HG03159 (cell line): ENCODE data around the gene PPTC7.
"Not testable (repeated sequence)": the region's sequence is repeated elsewhere in the genome, so short reads cannot be mapped to it uniquely, and the experiment has no call there.

Experiments used
- ATAC-seq: cut with Tn5 transposase; IDR thresholded peaks from one replicate; pipeline ENCODE4 v1.9.1; 2021; ENCODE audit warnings: mild to moderate bottlenecking, moderate library complexity; ENCODE audit not compliant: unreplicated experiment

The PPTC7 gene, protein sequence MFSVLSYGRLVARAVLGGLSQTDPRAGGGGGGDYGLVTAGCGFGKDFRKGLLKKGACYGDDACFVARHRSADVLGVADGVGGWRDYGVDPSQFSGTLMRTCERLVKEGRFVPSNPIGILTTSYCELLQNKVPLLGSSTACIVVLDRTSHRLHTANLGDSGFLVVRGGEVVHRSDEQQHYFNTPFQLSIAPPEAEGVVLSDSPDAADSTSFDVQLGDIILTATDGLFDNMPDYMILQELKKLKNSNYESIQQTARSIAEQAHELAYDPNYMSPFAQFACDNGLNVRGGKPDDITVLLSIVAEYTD

DNA sequence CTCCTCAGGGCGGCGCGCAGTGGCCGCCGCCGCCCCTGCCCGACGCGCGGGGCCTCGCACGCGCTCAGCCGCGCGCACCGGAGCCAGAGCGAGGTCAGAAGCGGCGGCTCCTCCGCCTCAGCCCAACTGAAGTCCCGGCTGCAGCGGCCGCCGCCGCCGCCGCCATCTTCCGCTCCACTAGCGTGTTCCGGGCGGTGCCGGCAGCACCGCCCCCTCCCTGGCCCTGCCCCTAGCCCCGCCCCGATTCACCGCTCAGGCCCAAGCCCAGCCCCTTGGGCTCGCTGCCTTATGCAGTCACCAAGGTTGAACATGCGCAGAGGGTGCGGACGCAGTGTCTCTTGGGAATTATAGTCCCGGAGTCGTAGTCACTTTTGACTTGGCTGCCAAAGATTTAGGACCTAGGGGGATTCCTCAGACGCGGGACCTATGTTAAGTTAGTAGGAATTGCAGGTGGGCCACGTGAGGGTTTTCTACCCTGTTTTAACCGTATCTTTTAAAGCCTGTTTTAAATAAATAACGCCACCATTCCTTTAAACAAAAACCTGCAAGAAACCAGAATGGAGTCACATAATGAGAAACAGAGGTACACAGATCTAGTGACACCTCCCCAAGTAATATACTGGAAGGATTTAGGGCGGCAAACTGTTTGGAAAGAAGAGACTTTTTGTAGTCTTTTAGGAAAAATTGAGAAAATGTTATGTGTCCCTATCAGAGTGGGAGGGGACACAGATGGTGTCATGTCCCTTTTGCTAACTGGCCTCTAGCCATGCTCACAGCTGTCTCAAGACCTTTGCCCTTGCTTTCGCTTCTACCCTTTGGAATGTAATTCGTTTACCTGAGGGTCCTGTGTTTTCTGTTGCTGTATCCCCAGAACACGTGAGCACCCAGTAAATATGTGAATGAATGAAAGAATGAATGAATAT lies at the start of gene PPTC7:
Gene PPTC7 (minus strand): TSS at position 182 of the 923 bp plus-strand sequence. CDS start 287 bp downstream, outside the sequence.
- ATAC-seq = peak; percentile 75

DNA sequence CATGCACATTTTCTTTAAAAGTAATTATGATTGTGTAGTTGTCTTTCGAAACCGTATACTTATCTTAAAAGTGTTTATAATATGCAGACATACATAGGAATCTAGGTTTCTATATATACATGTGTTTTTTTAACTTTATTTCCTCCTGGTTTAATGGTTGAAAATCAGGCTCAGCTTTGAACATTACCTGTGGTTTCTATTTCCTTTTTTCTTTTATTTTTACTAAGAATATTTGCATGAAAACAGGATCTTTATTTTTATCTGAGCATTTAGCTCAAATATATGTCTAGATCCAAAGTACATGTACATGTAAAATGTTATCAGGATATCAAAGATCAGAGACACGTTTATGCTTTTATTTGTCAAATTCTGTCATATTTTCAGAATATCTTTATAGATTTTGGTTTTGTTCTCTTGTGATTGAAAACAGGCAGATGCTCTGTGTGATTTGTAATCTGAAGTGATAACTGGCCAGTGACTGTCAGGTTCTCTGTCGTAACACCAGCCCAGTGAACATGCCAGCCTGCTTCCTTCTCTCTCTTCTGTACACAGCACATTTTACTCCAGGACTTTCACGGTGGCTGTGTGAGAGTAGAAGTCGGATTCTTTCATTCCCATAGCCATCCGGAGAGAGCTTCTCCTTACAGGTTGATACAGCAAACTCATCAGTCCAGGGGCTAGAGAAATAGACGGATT lies 44.5 kb upstream of the PPTC7 start:
- no peak for ATAC-seq

DNA sequence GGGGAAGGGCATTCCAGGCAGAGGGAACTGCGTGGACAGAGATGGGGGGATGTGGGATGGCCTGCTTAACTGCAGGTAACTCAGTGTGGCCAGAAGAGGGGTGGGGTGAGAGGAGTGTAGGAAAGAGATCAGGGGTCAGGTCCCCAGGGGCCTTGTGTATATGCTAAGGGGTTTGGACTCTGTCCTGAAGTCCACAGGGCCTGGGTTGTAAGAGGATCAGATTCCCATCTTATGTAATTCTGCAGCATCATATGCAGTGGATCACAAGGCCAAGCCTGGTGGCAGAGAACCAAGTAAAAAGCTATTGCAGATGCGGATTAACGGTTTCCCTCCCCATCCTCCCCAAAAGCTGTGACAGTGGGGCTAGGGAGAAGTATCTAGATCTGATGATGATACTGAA lies 39.5 kb upstream of the PPTC7 start:
- no peak for ATAC-seq

DNA sequence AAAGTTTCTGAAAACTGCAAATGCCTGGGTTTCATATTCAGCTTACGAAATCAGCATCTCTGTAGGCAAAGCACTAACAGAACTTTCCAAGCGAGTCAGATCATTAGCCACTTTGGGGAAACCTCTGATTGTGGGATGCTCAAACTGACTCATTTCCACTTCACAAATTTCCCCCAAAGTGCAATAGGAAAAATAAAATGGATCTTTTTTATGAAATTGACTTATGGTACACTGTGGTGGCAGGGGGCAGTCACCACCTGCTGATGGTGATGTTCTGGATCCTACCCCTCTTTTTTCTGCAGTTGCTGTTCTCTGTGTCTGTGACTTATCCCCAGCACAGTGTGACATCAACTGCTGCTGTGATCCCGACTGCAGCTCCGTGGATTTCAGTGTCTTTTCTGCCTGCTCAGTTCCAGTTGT lies 36.4 kb upstream of the PPTC7 start:
- ATAC-seq = no peak

DNA sequence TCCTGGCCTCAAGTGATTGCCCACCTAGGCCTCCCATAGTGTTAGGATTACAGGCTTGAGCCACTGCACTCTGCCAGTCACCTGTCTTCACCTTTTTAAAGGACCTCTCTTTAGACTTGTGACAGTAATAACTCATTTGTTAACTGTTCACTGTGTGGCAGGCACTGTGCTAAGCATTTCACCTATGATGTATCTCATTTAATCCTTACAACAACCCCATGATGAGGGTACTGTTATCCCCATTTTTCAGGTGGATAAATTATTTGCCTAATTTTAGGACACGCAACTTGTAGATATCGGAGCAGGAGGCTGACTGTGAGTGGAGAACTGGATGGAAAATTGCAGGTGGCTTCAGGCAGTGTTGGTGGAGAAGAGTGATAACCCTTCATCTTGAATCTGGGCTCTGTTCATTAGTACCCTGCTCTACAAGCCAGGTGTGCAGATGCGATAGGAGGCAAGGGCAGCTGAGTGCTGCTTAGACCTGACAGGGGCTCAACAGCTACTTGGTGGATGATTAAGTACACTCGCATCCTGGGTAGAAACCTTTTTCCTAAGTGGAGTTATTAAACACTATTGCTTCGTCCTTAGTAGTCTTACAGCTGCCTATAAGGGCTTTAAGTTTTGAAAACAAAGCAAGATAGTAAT lies 33.5 kb upstream of the PPTC7 start:
- no peak for ATAC-seq

DNA sequence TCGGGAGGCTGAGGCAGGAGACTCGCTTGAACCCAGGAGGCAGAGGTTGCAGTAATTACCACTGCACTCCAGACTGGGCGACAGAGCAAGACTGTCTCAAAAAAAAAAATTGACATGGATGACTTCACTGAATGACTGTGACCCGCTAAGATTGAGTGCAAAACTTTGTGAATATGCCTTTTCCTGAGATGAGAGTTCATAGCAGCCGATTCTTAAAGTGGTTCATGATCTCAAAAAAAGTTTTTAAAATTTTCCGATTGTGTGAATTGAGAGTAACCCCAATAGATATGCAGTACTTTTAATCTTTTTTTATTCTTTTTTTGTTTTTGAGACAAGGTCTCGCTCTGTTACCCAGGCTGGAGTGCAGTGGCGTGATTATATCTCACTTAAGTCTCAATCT lies 32.1 kb upstream of the PPTC7 start:
- ATAC-seq = no peak

DNA sequence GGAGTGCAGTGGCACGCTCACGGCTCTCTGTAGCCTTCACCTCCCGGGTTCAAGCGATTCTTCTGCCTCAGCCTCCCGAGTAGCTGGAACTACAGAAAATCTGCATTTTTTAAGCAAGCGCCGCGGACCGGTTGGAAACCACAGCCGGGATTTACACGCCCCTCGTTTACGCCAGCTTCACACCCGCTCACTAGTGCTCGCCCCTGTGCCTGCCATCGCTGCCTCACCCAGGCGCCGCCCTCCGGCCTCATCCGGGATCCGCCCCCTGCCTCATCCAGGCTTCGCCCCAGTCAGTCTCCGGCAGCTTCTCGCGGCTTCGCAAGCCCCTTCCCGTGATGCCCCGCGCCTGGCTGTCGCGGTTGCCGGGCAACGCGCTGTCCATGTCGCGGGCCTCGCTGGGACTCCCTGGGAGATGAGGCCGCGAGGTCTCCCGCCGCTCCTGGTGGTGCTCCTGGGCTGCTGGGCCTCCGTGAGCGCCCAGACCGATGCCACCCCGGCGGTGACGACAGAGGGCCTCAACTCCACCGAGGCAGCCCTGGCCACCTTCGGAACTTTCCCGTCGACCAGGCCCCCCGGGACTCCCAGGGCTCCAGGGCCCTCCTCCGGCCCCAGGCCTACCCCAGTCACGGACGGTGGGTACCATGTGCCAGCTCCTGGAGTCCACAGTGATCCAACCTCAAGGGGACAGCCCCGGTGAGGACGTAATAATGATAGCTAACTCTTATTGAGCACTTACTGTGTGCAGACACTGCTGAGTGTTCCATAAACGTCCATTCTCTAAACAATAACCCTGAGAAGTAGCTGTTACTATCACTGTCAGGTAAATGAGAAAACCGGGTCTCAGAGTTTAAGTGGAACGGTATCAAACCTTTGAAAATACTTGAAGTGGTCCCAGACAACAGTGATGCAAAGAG lies 30.9 kb upstream of the PPTC7 start, which contains the start of gene TCTN1:
Gene TCTN1 (plus strand): TSS at position 359 of the 914 bp plus-strand sequence. CDS start 54 bp downstream, at position 413.
- ATAC-seq = peak; percentile 90

DNA sequence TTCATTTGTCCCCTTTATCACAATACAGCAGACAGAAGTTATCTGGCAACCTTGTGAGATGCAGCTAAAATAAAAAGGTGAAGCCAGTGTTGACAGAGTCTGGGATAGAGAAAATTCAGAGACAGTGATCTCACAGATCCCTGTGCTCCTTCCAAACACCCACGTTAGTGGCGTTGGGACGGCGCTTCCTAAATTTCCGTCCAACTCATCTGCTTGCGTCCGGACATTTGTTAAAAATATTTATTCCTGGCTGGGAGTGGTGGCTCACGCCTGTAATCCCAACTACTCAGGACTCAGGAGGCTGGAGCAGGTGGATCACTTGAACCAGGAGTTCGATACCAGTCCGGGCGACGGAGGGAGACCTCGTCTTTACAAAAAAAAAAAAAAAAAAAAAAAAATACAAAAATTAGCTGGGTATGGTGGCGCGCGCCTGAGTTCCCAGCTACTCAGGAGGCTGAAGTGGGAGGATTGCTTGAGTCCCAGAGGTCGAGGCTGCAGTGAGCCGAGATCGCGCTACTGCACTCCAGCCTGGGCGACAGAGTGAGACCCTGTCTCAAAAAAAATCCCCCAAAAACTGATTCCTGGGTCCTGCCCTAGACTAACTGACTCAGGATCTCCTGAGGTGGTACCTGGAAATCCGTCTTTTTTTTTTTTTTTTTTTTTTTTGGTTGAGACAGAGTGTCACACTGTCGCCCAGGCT lies 30.1 kb upstream of the PPTC7 start:
- no peak for ATAC-seq

DNA sequence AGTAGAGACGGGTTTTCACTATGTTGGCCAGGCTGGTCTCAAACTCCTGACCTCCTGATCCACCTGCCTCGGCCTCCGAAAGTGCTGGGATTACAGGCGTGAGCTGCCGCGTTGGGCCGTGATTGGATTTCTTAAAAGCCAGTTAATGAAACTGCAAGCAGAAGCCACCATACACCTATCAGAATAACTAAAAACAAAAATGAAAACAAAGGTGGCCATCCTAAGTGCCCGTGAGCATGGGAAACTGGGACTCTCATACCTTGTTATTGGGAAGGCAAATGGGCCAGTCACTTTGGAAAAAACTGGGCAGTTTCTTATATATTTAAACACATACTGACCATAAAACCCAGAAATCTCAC lies 23.1 kb upstream of the PPTC7 start:
- no peak for ATAC-seq

DNA sequence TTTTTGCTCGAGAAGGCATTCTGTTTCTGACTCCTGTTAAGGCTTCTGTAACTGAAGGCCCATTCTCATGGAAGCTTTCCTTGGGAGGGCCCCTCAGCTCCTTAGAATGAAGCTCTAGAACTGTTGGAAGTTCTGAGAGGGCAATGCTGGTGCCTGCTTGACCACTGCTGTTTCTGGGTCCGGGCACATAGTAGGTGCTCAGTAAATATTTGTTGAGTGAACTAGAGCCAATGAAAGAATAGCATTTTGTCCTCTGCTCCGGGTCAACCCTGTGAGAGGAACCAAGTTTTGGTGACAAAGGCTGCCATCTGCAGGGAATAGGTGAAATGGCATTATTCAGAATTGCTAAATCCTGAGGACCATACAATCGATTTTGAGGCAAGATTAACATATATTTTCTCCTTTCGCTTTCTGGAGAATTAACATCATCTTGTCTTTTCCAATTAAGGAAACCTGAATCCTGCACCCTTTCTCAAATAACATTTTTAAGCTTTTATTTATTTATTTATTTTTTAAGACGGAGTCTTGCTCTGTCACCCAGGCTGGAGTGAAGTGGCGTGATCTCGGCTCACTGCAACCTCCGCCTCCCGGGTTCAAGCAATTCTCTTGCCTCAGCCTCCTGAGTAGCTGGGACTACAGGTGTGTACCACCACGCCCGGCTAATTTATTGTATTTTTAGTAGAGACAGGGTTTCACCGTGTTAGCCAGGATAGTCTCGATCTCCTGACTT lies 19.1 kb upstream of the PPTC7 start:
- ATAC-seq = not testable (repeated sequence)

DNA sequence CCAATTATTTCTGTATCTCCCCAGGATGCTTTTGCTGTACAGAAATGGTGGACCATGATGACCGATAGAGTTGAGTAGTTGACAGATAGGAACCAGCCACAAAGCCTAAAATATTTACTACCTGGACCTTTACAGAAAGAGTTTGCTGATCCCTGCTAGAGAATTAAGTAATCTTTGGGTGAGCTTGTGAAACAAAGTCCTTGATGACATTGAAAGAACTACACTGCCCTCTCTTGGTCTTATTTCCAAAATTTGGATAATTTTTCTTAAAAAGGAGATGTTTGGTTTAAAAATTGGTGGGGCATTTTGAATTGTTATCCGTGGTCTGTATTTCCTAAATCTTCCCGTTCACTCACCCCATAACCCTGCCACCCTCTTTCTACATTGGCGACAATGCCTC lies 17.1 kb upstream of the PPTC7 start:
- ATAC-seq = no peak

DNA sequence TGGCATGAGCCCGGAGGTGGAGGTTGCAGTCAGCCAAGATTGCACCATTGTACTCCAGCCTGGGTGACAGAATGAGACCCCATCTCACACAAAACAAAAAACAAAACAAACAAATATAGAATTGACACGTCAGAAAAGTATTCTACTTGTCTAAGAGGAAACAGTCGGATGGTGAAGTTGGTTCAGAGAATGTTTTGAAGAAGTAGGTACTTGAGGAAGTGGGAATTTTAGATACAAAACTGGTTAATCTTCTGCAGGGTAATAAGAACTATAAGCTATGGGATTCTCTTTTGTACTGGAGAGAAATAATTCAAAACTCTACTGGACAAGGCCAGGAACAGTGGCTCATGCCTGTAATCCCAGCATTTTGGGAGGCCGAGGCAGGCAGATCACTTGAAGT lies 16.2 kb upstream of the PPTC7 start:
- no peak for ATAC-seq

DNA sequence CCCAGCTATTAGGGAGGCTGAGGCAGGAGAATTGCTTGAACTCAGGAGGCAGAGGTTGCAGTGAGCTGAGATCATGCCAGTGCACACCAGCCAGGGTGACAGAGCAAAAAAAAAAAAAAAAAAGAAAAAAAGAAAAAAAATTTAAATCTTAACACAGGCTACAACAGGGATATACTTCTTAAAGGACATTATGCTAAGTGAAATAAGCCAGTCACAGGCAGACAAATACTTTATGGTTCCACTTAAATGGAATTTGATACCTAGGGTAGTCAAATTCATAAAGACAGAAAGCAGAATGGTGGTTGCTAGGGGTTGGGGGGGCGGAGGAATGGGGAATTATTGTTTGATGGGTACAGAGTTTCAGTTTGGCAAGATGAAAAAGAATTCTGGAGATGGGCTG lies 14.8 kb upstream of the PPTC7 start:
- ATAC-seq = no peak

DNA sequence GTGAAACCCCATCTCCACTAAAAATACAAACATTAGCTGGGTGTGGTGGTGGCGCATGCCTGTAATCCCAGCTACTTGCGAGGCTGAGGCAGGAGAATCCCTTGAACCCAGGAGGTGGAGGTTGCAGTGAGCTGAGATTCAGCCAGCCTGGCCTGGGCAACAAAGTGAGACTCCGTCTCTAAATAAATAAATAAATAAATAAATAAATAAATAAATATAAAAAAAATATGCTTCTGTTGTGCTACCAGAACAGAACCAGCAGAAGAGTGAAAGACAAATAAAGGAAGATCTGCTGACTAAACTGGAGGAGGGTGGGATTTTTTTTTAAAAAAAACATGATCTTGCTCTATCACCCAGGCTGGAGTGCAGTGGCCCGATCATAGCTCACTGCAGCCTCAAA lies 9.8 kb upstream of the PPTC7 start:
- not testable (repeated sequence) for ATAC-seq

DNA sequence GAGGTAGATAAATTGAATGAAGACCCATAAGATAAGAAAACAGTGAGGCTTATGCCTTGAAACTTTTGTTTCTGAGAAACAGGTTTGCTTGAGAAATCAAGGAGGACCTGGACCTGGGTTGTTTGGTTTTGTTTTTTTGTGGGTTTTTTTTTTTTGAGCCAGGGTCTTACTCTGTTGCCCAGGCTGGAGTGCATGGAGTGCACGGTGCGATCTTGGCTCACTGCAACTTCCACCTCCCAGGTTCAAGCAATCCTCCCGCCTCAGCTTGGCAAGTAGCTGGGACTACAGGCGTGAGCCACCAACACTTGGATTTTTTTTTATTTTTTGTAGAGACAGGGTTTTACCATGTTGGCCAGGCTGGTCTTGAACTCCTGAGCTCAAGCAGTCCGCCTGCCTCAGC lies 9.0 kb upstream of the PPTC7 start:
- ATAC-seq = no peak

DNA sequence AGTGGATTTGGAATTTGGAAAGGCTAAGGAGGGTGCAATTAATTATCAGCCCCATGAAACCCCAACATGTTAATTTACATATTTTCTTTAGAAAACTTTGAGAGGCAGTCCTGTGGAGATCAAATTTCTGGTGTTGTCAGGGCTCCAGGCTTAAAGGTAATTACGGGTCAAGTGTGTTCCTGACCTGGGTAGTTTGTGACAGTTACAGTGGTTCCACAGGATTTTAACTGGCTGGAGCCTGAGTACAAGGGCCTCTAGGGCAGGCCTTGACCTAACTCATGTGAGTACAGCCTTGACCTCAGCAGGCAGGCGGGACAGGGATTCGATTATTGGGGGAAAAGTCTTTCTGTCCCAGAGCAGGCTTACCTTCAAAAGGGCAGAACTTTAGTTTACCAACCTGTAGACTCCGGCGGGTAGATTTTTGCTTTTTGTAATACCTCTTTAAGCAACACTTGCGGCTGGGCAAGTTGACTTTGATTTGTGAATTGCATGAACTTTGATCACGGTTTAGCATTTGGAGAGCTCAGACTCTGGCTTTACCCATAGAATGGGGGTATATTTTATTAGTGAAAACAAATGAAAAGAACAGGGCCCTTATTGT lies 8.4 kb upstream of the PPTC7 start:
- ATAC-seq = no peak

DNA sequence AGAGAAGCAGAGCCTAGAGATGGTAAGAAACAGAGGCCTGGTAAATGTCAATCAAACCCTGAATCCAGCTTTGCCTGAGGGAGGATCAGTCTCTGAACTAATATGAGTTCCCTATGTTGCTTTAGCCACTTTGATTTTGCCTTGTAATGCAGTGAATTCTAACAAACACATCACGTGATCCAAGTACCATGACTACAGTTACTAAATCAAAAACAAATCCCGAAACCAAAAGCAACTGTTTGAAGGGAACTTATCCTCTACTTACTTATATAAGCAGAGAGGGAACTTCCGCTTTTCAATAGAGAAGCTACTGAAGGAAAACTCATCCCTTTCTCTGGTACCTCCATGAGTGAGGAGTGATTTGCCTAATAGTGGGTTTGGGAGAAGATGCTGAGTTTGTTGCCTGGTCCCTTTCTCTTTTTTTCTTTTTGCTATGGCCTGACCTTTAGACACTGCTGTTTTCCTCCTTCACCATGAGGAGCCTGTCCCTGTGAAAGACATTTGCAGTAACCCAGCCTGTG lies 7.7 kb upstream of the PPTC7 start:
- peak; percentile 81 for ATAC-seq

DNA sequence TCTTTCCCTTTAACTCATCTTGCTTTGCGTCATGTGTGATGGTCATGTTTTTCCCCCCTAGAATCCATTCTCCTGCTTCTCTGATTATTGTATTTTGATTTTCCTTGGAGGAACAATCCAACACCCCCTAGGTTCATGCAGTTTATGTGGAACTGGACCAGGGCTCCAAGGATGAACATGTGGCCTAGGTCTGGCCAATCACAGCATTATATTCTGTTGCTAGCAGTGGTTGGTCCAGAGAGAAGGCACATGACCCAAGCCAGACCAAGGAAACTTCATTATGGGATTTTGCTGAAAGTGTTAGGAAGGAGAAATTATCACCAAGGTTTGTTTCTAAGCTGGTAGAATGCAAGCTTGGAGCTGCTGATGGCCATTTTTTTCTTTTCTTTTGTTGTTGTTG lies 6.9 kb upstream of the PPTC7 start:
- no peak for ATAC-seq
